ENCODE measurements around the gene CTBP2. TPM values are rescaled to one million over a fixed set of nuclear protein-coding genes. Genes with fewer than 3 reads are reported as not detected.

The CTBP2 gene
- total RNA-seq, 1 experiment from 2014 or later = 191 TPM

- no peak for DNase-seq (ENCODE audit: low spot score)
- H3K36me3 Mint-ChIP-seq = peaks cover 5% of the 10 kb centered on the region; the same call in 1 of the 2 replicates
- no peaks in the 10 kb centered on the region for H3K27me3 Mint-ChIP-seq (ENCODE audit: low read depth)
- no peak overlapping the region for H3K4me3 Mint-ChIP-seq
- ATAC-seq = no peak
- TF ChIP-seq ETV6 (CRISPR knock-in tag; IDR thresholded peaks at IDR 0.05) (no peak), ZNF263 (CRISPR knock-in tag; IDR thresholded peaks at IDR 0.05; ENCODE audit: low read depth) (no peak)
- H3K9me3 Mint-ChIP-seq = no peaks in the 10 kb centered on the region
- H3K27ac Mint-ChIP-seq = no peak overlapping the region
- POLR2A ChIA-PET = no interaction called here
- H3K4me1 Mint-ChIP-seq = peaks cover 21% of the 10 kb centered on the region
- CTCF ChIA-PET = no interaction called here
These were observed 208.2 kb downstream of the CTBP2 start for GRCh38 chr10:124952123-124952522.

GRCh38 chr10:124949543-124949942, 210.8 kb downstream of the CTBP2 start:
- H3K36me3 Mint-ChIP-seq = peaks cover 5% of the 10 kb centered on the region; the same call in 1 of the 2 replicates
- DNase-seq (ENCODE audit: low spot score) (no peak), ATAC-seq (no peak)
- peaks cover 27% of the 10 kb centered on the region for H3K4me1 Mint-ChIP-seq
- no peak for TF ChIP-seq E2F1 (CRISPR knock-in tag; IDR thresholded peaks at IDR 0.05)
- no peak for TF ChIP-seq TEAD1 (CRISPR knock-in tag; IDR thresholded peaks at IDR 0.05)
- TF ChIP-seq ELF4 (CRISPR knock-in tag; IDR thresholded peaks at IDR 0.05; ENCODE audit: low read depth) = no peak
- peak; percentile 87 for TF ChIP-seq ZNF121 (CRISPR knock-in tag; IDR thresholded peaks at IDR 0.05)
- CTCF ChIA-PET = no interaction called here
- H3K4me3 Mint-ChIP-seq = no peak overlapping the region
- POLR2A ChIA-PET = no interaction called here
- H3K9me3 Mint-ChIP-seq = no peaks in the 10 kb centered on the region
- H3K27me3 Mint-ChIP-seq (ENCODE audit: low read depth) = no peaks in the 10 kb centered on the region
- H3K27ac Mint-ChIP-seq = no peak overlapping the region

DNA sequence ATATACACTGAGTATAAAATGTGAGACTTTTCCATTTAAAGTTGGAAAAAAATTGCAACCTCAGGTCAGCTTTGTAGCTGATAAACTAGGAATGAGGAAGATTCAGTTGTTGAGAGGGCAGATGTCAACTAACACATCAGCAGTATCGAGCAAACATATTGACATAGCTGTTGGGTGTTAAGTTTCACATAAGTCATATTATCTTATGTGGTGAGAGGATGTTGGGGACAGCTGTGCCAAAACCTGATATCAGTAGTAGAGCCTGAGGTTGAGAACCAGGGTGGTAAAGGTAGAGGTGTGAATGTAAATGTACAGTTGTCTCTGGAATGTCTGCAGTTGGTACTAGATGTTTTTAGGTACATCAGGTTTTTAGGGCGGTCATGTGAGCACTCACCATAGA, 213.4 kb downstream of the CTBP2 start:
- no peaks in the 10 kb centered on the region for H3K27me3 Mint-ChIP-seq (ENCODE audit: low read depth)
- peaks cover 39% of the 10 kb centered on the region for H3K4me1 Mint-ChIP-seq
- TF ChIP-seq, protein P1, sequence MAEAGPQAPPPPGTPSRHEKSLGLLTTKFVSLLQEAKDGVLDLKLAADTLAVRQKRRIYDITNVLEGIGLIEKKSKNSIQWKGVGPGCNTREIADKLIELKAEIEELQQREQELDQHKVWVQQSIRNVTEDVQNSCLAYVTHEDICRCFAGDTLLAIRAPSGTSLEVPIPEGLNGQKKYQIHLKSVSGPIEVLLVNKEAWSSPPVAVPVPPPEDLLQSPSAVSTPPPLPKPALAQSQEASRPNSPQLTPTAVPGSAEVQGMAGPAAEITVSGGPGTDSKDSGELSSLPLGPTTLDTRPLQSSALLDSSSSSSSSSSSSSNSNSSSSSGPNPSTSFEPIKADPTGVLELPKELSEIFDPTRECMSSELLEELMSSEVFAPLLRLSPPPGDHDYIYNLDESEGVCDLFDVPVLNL (CRISPR knock-in tag; IDR thresholded peaks at IDR 0.05; ENCODE audit: borderline replicate concordance, low read depth) = no peak
- TF ChIP-seq ZNF121 (CRISPR knock-in tag; IDR thresholded peaks at IDR 0.05) = no peak
- no peak for TF ChIP-seq EMX1 (CRISPR knock-in tag; IDR thresholded peaks at IDR 0.05)
- TF ChIP-seq E2F1 (CRISPR knock-in tag; IDR thresholded peaks at IDR 0.05) = no peak
- no peak for TF ChIP-seq ZBTB21 (CRISPR knock-in tag; IDR thresholded peaks at IDR 0.05; ENCODE audit: borderline replicate concordance)
- TF ChIP-seq MYBL2 (CRISPR knock-in tag; IDR thresholded peaks at IDR 0.05) = no peak
- no peak for TF ChIP-seq NR2C2 (CRISPR knock-in tag; IDR thresholded peaks at IDR 0.05)
- no peak for TF ChIP-seq ZNF423 (CRISPR knock-in tag; IDR thresholded peaks at IDR 0.05)
- TF ChIP-seq CREM (CRISPR knock-in tag; IDR thresholded peaks at IDR 0.05) = no peak
- TF ChIP-seq NR1H2 (CRISPR knock-in tag; IDR thresholded peaks at IDR 0.05) = no peak
- no peak for TF ChIP-seq ZSCAN18 (CRISPR knock-in tag; IDR thresholded peaks at IDR 0.05)
- no peak for TF ChIP-seq ZNF396 (CRISPR knock-in tag; IDR thresholded peaks at IDR 0.05; ENCODE audit: borderline replicate concordance)
- TF ChIP-seq ATF6 (CRISPR knock-in tag; IDR thresholded peaks at IDR 0.05) = no peak
- no peak for TF ChIP-seq ZNF138 (CRISPR knock-in tag; conservative IDR thresholded peaks at IDR 0.05)
- TF ChIP-seq, protein P2, sequence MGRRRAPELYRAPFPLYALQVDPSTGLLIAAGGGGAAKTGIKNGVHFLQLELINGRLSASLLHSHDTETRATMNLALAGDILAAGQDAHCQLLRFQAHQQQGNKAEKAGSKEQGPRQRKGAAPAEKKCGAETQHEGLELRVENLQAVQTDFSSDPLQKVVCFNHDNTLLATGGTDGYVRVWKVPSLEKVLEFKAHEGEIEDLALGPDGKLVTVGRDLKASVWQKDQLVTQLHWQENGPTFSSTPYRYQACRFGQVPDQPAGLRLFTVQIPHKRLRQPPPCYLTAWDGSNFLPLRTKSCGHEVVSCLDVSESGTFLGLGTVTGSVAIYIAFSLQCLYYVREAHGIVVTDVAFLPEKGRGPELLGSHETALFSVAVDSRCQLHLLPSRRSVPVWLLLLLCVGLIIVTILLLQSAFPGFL (CRISPR knock-in tag; IDR thresholded peaks at IDR 0.05; ENCODE audit: borderline replicate concordance) = no peak
- DNase-seq (ENCODE audit: low spot score) (no peak), ATAC-seq (no peak)
- no peaks in the 10 kb centered on the region for H3K36me3 Mint-ChIP-seq
- CTCF ChIA-PET = no interaction called here
- no peak overlapping the region for H3K4me3 Mint-ChIP-seq
- POLR2A ChIA-PET = no interaction called here
- no peak overlapping the region for H3K27ac Mint-ChIP-seq
- H3K9me3 Mint-ChIP-seq = no peaks in the 10 kb centered on the region

Measured in WTC11 (cell line).